NCI-H2227 (cell line): ENCODE results near the gene CKAP2L.
A peak's percentile ranks its signal among the peaks of the same experiment; 100 is the strongest.

Experiments used
- DNase-seq: peaks from one replicate; lab custom pipeline; 2025; ENCODE audit not compliant: unreplicated experiment; lab: John Stamatoyannopoulos, UW

The CKAP2L gene

GRCh38 chr2:112762276-112762675, 2.1 kb downstream of the CKAP2L start:
- DNase-seq, result no peak

DNA sequence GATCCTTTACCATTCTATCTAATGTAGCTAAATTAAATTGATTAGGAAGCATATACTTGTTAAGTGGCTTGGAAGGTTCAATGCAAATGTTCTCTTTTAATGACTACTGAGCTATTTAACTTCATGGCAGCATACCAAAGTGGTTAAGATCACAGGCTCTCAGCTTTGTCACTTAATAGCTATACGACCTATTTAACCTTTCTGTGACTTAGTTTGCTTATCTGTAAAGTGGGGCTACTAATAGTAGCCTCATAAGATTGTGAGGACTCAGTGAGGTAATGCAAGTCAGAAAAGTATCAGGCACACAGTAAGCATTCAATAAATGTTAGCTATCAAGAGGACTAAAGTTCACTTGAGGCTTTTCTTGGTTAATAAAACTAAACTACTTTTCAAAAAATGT, 4.3 kb downstream of the CKAP2L start:
- DNase-seq, result no peak

DNA sequence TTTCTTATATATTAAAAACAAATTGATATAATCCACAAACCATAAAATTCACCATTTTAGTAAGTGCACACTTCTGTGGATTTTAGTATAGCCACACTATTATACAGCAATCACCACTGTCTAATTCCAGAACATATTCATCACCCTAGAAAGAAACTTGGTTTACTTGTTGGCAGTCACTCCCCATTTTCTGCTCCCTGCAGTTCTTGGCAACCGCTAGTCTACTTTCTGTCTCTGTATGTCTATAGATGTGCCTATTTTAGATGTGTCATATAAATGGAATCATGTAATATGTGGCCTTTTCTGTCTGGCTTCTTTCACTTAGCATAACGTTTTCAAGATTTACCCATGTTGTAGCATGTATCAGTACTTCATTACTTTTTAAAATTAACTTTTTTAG, 5.7 kb downstream of the CKAP2L start:
- DNase-seq, result no peak

GRCh38 chr2:112757265-112757664, 7.1 kb downstream of the CKAP2L start:
- no peak for DNase-seq

DNA sequence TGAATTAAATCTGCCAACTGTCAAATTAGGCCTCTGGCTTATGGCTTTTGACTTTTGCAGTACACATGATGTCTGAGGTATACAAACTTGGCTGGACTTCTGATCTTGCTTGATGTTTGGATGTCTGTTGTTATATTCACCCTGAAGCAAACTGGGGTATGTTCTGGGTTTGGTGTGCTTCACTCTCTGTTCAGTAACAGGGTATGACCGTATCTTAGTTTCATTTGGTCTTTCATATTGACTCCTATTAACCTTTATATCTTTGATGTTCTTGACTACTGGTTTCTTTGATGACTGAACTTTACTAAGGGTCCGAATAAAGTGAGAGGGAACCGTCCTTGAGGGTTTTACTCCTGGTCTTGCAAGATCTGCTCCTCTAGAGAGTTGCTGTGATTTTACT, 8.2 kb downstream of the CKAP2L start:
- DNase-seq, result no peak

DNA sequence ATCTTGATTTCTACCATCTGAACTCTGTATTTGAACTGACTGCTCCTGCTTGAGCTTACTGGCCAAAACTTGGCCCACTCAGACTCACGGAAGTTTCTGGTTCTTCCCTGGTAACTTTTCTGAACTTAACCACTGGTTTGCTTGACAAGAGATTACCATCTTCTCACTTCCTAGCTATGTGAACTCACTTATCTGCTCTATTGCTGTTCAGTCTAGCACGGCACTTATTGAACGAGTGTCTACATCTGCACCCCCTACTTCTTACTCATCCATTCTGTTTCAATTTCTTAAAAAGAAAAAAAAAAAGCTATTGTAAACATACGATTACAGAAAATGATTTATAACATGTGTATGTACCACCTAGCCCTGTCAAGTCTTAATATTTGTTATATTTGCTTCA, 9.0 kb downstream of the CKAP2L start:
- DNase-seq, result no peak

- no peak for DNase-seq
Observed at GRCh38 chr2:112754564-112754963, 9.8 kb downstream of the CKAP2L start.

- DNase-seq, result no peak
Observed at GRCh38 chr2:112752667-112753066, 11.7 kb downstream of the CKAP2L start.

- no peak for DNase-seq
Observed at GRCh38 chr2:112751451-112752197, 12.8 kb downstream of the CKAP2L start.

DNA sequence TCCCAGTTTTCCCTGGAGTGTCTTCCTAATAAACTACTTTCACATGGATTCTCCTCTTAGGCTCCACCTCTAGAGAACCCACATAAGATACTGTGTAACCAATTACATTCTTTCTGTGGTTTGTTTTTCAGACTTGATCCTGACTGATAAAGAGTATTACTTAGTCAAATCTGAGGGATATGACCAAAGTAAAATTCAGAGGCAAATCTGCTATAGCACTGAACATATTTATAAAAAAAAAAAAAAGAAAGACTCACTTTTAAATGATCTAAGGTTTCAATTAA, 13.9 kb downstream of the CKAP2L start:
- no peak for DNase-seq

GRCh38 chr2:112749755-112750559, 14.5 kb downstream of the CKAP2L start:
- DNase-seq, result peak; percentile 81

GRCh38 chr2:112740527-112740926, 23.9 kb downstream of the CKAP2L start:
- DNase-seq, result no peak

- DNase-seq, result no peak
Observed at GRCh38 chr2:112737542-112738232, 26.7 kb downstream of the CKAP2L start.

DNA sequence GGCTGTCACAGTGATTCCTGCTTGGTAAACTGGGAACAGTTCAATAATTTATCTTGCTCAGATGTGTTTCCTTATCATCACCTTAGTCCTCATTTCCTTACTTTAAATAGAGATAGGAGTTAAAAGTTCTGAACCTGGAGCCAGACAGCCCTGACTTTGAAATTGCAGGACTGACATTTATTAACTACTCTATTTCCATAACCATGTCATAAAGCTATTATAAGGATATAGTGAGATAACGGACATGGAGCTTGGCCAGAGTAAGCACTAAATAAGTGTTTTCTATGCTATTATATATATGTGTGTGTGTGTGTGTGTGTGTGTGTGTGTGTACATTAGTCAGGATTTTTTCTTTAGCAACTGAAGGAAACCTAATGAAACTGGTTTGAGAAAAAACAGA, 30.5 kb downstream of the CKAP2L start:
- no peak for DNase-seq

DNA sequence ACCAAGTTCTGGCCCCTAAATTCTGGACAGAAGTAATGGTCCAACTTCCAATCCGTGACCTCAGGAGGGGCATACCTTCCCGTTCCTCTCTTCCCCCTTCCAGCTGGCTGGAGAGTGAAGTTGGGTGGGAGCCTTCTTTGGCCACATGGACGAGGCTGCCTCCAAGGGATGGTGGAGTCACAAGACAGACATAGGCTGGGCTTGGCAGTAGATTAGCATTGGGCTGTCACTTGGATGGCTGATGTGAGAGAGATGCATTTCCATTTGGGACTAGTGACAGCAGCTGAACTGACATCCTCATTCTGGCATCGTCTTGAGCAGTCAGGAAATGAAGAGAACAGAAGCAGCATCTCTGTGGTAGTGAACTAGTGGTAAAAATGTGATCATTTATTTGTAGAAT, 31.0 kb downstream of the CKAP2L start:
- no peak for DNase-seq

DNA sequence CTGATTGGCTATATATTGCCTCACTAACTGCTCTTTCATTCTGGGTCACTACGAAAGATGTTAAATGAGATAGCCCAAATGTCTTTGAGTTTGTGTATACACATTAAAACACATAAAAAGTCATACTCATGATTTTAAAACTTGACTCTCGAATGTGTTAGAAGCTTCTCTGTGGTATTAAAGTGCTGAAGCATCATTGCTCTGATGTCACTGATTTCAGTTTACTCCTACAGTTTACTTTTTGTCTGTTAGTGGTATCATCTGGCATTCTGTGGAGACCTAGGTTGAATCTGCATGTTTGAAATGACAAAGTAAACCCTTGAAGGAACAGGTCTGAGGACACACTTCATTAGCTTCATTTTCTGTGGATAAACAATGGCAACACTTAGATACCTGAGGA, 32.9 kb downstream of the CKAP2L start:
- no peak for DNase-seq

- no peak for DNase-seq
Observed at GRCh38 chr2:112730791-112731190, 33.6 kb downstream of the CKAP2L start.

GRCh38 chr2:112730216-112730615, 34.2 kb downstream of the CKAP2L start:
- DNase-seq, result no peak

- DNase-seq, result peak; percentile 39
Observed at GRCh38 chr2:112728378-112729175, 35.8 kb downstream of the CKAP2L start.

GRCh38 chr2:112728029-112728362, 36.4 kb downstream of the CKAP2L start:
- no peak for DNase-seq

DNA sequence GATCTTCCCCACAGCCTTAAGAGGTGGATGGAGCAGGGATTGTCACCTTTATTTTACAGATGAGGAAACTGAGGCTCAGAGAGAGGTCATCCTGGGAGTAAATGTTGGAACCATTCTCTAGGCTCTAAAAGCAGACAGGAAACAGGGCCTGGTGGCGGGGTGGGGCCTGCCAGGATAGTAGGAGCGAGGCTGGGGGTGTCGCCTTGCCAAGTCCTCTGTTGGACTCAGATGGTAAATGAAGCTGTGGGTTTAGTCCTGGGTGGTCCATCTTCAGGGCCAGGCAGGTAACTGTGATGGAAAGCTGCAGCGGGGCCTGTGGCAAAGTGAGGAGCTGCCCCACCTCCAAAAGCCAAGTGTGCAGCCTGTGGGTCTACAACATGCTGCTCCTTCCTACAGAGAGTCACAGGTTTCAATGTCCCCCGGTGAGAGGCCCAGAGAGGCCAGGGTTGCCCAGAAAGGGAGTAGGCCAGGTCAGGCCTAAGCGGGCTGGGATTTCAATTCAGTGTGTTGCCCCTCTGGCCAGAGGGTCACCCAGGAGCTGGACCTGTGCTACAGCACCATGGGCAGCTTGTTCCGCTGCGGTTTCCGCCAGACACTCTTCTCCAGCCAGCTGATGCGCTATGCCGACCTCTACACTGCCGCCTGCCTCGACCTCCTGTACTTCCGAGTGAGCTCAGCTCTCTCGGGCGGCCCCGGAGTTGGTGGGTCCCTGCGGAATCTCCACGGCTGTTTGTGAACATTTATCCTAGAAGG, 37.0 kb downstream of the CKAP2L start:
- DNase-seq, result no peak
